HG03521 (cell line): ENCODE measurements around the gene BMP8B.

Source experiments
- ATAC-seq: cut with Tn5 transposase; IDR thresholded peaks from one replicate; pipeline ENCODE4 v1.9.1; 2021; ENCODE audit warnings: mild to moderate bottlenecking, moderate library complexity; ENCODE audit not compliant: unreplicated experiment

The BMP8B gene

GRCh38 chr1:39727932-39728317 lies 60.7 kb downstream of the BMP8B start:
- ATAC-seq: no peak

DNA sequence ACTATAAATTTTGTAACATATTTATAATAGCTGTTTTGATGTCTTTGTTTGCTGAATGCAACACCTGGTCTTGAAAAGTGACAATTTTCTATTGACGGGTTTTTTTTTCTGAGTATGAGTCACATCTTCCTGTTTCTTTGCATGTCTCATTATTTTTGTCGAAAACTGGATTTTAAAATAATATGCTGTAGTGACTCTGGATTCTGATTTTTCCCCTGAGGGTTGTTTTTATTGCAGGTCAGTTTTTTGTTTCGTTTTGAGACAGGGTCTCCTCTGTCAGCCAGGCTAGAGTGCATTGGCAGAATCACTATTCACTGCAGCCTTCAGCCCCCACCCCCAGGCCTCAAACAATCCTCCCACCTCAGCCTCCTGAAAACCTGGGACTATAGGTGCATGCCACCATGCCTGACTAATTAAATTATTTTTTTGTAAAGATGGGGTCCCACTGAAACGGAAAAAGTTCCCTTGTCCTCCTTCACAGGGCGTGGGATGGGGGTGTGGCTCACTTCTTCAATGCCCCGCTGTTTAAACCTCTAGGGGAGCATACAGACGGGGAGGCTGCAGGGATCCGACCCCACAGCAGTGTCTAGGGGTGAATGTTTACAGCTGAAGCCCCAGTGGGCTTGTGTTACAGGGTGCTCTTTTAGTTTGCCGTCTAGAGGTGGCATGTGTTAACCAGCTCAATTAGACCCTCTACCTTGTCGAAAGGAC lies 61.3 kb downstream of the BMP8B start:
- no peak for ATAC-seq

- ATAC-seq: no peak
Observed at GRCh38 chr1:39726600-39726999, 62.1 kb downstream of the BMP8B start.

DNA sequence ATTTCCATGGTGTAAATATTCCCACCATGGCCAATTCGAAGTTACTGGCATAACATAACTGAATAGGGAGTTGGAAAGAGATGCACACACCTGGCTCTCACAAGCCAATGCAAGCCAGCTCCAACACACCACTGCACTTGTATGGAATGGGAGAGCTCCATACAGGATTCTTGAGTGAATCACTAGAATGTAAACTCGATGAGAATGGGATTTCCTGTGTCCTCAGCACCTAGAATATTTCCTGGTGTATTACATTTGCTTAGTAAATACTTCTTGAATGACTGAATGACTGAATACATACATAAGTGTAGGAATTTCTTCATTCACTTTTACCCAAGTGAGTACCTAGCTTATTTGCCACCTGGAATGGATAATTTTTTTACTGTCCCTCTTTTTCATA lies 66.2 kb downstream of the BMP8B start:
- ATAC-seq: no peak

GRCh38 chr1:39721664-39722063 lies 67.0 kb downstream of the BMP8B start:
- no peak for ATAC-seq

- no peak for ATAC-seq
Observed at GRCh38 chr1:39720094-39720999, 68.3 kb downstream of the BMP8B start.

DNA sequence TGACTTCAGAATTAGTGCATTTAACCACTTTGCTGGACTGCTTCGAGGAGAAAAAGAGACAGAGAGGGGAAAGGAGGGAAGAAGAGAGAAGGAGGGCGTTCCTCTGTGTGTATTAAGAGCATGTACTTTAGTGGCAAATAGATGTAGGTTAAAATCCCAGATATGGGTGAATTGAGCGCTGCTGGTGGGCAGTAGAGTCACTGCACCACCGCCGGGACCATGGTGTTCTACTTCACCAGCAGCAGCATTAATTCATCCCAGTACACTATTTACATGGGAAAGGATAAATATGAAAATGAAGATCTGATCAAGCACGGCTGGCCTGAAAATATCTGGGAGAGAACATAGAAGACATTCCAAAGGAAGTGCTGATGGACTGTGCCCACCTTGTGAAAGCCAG lies 70.9 kb downstream of the BMP8B start:
- no peak for ATAC-seq

DNA sequence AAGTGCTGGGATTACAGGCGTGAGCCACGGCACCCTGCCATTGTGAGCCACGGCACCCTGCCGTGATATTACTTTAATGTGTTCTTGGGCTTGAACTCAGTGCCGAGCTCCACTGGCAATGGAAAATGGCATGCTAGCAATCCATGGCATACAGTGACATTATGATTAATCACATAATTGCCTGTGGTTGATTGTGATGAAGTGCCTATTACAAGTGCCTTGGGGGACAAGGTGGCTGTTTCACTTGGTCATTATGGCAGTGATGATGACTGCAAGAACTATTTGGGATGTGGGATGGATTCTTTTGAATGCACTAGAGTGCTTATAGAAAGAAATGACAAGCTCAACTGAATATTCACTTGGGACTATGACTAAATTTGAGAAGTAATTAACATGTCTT lies 75.1 kb downstream of the BMP8B start:
- ATAC-seq: no peak

DNA sequence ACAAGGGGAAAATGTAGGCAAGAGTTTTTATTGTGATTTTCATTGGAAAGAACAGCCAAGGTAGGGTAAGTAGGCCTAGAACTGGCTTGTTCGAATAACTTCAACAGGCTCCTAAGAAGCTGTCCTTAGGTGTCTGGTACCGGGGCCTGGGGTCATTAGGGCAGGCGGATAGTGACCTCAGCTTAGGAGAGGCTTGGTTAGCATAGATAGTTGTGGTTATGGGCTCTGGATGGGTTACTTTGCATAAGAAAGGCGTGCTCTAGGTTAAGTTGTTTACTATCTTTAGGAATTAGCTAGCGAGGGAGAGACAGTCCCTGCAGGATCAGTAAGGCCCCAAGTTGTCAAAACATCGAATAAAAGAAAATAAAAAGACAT lies 76.7 kb downstream of the BMP8B start:
- no peak for ATAC-seq

DNA sequence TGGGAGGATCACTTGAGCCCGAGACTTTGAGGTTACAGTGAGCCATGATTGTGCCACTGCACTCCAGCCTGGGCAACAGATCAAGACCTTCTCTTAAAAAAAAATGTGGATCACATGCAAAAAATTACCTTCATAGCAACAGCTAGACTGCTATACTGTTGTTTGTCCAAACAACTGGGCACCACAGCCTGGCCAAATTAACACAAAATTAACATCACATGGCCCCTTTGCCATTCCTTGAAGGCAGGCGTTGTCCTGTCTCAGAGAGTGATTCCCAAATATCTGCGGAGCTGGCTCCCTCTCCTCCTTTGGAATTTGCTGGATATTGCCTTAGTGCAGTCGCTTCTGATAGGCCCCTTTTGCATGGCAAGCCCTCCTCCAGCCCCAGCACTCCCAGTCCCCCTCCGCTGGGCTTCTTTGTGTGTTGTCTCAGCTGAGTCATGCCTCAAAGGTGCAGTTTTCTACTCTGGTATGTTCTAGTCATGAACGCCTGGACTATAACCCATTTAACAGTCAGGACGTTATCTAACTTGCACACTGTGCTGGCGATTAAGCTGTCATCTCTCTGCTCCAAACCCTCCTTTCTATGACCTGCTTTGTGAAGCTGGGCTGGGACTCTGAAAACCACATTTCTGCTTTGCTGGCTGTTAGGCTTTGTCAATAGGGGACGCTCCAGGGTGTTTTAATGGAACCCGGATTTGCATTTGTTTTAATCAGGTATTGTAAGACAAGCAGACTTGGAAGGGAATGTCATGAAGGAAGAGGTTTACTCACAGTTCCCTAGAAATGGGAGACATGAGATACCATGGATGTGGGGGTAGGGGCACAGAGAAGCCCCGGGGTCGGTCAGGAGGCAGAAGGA lies 77.3 kb downstream of the BMP8B start:
- no peak for ATAC-seq

DNA sequence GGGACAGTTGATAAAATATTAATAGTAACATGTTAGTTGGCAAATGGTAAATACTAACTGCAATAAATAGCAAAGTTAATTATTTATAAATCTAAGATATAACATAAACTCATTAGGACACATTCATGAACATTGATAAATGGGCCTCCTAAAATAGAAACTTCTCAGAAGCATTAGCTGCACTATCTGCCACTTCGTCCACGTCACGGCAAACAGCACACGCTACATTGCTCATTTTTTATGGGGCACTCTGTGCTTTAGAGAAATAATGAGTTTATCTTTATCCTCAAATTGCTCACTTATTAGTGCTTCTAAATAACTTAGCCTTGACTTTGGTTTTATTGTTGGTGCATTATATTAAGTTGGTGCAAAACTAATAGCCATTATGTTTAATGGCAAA lies 81.2 kb downstream of the BMP8B start:
- no peak for ATAC-seq
